SK-N-SH treated with all-trans-retinoic acid at 6 μM for 48 hours (cell line): ENCODE results near the gene CCL27.

ENCODE experiments used
- ATAC-seq: fragments of 200-7000 bp; cut with Tn5 transposase; 3 replicates; pipeline ENCODE4 v1.9.1; 2020; ENCODE audit warnings: mild to moderate bottlenecking, moderate library complexity
- ARNTL ChIP-seq: fragments of 450-650 bp; formaldehyde crosslinking; IDR thresholded peaks from 2 replicates; pipeline ENCODE4 v1.5.0; 2020; ENCODE audit warnings: low read depth, mild to moderate bottlenecking, moderate library complexity, borderline replicate concordance
- BACH2 ChIP-seq: fragments of 250-450 bp; sonication (Bioruptor Pico); IDR thresholded peaks from 2 replicates; pipeline ENCODE4 v1.9.0; 2021; ENCODE audit warnings: mild to moderate bottlenecking, borderline replicate concordance
- ESRRG ChIP-seq: fragments of 250-450 bp; sonication (Bioruptor Pico); IDR thresholded peaks from 2 replicates; pipeline ENCODE4 v1.6.1; 2021; ENCODE audit warnings: mild to moderate bottlenecking
- GLIS3 ChIP-seq: fragments of 250-450 bp; sonication (Bioruptor Pico); IDR thresholded peaks from 2 replicates; pipeline ENCODE4 v1.5.0; 2020; ENCODE audit warnings: mild to moderate bottlenecking, moderate library complexity
- ISL1 ChIP-seq: fragments of 250-450 bp; sonication (Bioruptor Pico); IDR thresholded peaks from 2 replicates; pipeline ENCODE4 v2.1.2; 2022; ENCODE audit warnings: mild to moderate bottlenecking, moderate library complexity
- OSR1 ChIP-seq: fragments of 250-450 bp; sonication (Bioruptor Pico); IDR thresholded peaks from 2 replicates; pipeline ENCODE4 v1.8.0; 2022; ENCODE audit warnings: moderate library complexity, mild to moderate bottlenecking, inconsistent platforms
- PPARA ChIP-seq: fragments of 250-450 bp; sonication (Bioruptor Pico); IDR thresholded peaks from 2 replicates; pipeline ENCODE4 v1.5.0; 2020; ENCODE audit warnings: mild to moderate bottlenecking, borderline replicate concordance
- RARB ChIP-seq: fragments of 250-450 bp; sonication (Bioruptor Pico); IDR thresholded peaks from 2 replicates; pipeline ENCODE4 v1.8.0; 2021; ENCODE audit warnings: mild to moderate bottlenecking, moderate library complexity
- TCF4 ChIP-seq: fragments of 250-450 bp; sonication (Bioruptor Pico); IDR thresholded peaks from 2 replicates; pipeline ENCODE4 v1.8.0; 2021; ENCODE audit warnings: mild to moderate bottlenecking, moderate library complexity, borderline replicate concordance
- TOX ChIP-seq: fragments of 250-450 bp; sonication (Bioruptor Pico); IDR thresholded peaks from 2 replicates; pipeline ENCODE4 v1.8.0; 2021; ENCODE audit warnings: mild to moderate bottlenecking, moderate library complexity, borderline replicate concordance
- ZFP3 ChIP-seq: fragments of 250-450 bp; sonication (Bioruptor Pico); IDR thresholded peaks from 2 replicates; pipeline ENCODE4 v1.5.0; 2020; ENCODE audit warnings: mild to moderate bottlenecking, moderate library complexity
- ZFP30 ChIP-seq: fragments of 450-650 bp; formaldehyde crosslinking; IDR thresholded peaks from 2 replicates; pipeline ENCODE4 v1.5.0; 2022; ENCODE audit warnings: mild to moderate bottlenecking, moderate library complexity
- ZNF565 ChIP-seq: fragments of 450-650 bp; formaldehyde crosslinking; conservative IDR thresholded peaks from 2 replicates; pipeline ENCODE4 v1.5.0; 2020; ENCODE audit warnings: low read depth, mild to moderate bottlenecking, moderate library complexity
- ZNF8 ChIP-seq: fragments of 450-650 bp; formaldehyde crosslinking; IDR thresholded peaks from 2 replicates; pipeline ENCODE4 v1.5.0; 2020; ENCODE audit warnings: mild to moderate bottlenecking, moderate library complexity
- TF ChIP-seq, protein P1 (sequence below): fragments of 250-450 bp; sonication (Bioruptor Pico); IDR thresholded peaks from 2 replicates; pipeline ENCODE4 v1.5.0; 2020; ENCODE audit warnings: mild to moderate bottlenecking, moderate library complexity
- TF ChIP-seq, protein P2 (sequence below): fragments of 250-450 bp; sonication (Bioruptor Pico); IDR thresholded peaks from 2 replicates; pipeline ENCODE4 v1.5.1; 2020; ENCODE audit warnings: low read depth, mild to moderate bottlenecking, moderate library complexity
- TF ChIP-seq, protein P3 (sequence below): fragments of 250-450 bp; sonication (Bioruptor Pico); IDR thresholded peaks from 2 replicates; pipeline ENCODE4 v1.5.1; 2021; ENCODE audit warnings: mild to moderate bottlenecking, moderate library complexity
- TF ChIP-seq, protein P4 (sequence below): fragments of 250-450 bp; sonication (Bioruptor Pico); IDR thresholded peaks from 2 replicates; pipeline ENCODE4 v1.8.0; 2021; ENCODE audit warnings: low read depth, mild to moderate bottlenecking, moderate library complexity, borderline replicate concordance

CCL27 gene

DNA sequence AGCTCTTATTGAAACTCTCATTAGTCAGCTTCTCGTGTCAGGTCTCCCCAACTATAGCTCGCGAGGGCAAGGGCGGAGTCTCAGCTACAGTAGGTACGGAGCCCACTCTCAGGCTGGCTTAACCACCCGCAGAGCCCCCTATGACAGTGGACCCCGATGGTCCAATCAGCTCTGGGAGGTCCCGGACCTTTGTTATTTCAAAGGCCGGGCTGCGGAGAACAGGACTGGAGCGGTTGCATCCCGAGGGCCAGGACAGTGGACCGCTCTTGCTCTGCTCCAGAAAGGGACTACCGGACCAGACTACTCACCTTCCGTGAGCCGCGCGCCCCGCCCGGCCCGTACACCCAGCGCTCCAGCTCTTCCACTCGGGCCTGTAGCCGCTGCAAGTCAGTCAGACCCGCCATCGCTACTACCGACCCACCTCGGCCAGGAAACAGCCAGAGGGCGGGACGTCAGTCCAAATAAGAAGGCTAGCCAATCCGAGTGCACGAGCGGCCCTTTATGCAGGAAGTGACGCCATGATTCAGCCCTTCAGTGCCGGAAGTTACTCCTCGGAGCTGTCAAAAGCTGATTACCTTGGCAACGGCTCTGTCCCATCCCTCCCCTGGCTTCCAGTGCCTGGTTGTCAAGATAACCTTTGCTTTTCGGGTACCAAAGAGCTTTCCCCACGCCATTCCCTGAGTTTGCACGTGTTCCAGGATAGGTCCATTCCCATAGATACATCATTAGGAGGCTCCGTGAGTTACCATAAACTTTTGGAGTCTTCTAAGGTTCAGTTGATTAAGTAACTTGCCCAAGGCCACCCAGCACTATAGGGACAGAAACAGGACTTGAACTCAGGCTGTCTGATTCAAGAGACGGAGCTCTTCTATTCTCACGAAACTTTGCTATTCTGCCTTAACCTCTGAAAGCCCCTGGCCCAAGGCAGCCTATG, 42.1 kb downstream of the CCL27 start, which contains the start of gene DCTN3:
DCTN3 (minus strand) TSS at position 435 of the 934 bp plus-strand sequence; CDS start at position 404, 31 bp downstream.
- ATAC-seq = peak; percentile 100
- TF ChIP-seq, protein P1, sequence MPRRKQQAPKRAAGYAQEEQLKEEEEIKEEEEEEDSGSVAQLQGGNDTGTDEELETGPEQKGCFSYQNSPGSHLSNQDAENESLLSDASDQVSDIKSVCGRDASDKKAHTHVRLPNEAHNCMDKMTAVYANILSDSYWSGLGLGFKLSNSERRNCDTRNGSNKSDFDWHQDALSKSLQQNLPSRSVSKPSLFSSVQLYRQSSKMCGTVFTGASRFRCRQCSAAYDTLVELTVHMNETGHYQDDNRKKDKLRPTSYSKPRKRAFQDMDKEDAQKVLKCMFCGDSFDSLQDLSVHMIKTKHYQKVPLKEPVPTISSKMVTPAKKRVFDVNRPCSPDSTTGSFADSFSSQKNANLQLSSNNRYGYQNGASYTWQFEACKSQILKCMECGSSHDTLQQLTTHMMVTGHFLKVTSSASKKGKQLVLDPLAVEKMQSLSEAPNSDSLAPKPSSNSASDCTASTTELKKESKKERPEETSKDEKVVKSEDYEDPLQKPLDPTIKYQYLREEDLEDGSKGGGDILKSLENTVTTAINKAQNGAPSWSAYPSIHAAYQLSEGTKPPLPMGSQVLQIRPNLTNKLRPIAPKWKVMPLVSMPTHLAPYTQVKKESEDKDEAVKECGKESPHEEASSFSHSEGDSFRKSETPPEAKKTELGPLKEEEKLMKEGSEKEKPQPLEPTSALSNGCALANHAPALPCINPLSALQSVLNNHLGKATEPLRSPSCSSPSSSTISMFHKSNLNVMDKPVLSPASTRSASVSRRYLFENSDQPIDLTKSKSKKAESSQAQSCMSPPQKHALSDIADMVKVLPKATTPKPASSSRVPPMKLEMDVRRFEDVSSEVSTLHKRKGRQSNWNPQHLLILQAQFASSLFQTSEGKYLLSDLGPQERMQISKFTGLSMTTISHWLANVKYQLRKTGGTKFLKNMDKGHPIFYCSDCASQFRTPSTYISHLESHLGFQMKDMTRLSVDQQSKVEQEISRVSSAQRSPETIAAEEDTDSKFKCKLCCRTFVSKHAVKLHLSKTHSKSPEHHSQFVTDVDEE (CRISPR knock-in tag) = no peak
- TF ChIP-seq, protein P2, sequence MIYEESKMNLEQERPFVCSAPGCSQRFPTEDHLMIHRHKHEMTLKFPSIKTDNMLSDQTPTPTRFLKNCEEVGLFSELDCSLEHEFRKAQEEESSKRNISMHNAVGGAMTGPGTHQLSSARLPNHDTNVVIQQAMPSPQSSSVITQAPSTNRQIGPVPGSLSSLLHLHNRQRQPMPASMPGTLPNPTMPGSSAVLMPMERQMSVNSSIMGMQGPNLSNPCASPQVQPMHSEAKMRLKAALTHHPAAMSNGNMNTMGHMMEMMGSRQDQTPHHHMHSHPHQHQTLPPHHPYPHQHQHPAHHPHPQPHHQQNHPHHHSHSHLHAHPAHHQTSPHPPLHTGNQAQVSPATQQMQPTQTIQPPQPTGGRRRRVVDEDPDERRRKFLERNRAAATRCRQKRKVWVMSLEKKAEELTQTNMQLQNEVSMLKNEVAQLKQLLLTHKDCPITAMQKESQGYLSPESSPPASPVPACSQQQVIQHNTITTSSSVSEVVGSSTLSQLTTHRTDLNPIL (CRISPR knock-in tag) = no peak
- TF ChIP-seq TCF4 (CRISPR knock-in tag) = no peak
- TF ChIP-seq GLIS3 (CRISPR knock-in tag) = no peak
- no peak for TF ChIP-seq ZFP3 (CRISPR knock-in tag)

DNA sequence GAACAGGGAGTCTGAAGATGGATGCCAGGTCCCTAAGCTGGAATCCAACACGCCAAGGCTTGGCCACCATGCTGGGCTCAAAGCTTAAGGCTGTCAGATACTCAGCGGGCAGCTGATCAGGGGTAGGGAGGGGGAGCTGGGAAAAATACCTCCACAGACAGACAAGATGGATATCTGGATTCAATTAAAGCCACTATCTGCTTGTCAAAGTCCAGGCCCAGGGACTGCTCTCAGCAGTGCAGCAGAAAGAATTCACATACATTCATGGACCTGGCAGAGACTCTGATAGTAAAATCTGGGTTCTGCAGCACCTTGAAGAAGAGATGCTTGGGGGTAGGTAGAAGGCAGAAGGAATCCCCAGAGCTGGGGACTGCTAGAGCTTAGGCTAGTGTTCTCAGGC, 47.3 kb downstream of the CCL27 start:
- TF ChIP-seq TCF4 (CRISPR knock-in tag) (peak; percentile 72; the same call in 1 of the 2 replicates), GLIS3 (CRISPR knock-in tag) (no peak)
- TF ChIP-seq, protein P1 (CRISPR knock-in tag) = peak; percentile 59; the same call in 1 of the 2 replicates
- no peak for ATAC-seq

DNA sequence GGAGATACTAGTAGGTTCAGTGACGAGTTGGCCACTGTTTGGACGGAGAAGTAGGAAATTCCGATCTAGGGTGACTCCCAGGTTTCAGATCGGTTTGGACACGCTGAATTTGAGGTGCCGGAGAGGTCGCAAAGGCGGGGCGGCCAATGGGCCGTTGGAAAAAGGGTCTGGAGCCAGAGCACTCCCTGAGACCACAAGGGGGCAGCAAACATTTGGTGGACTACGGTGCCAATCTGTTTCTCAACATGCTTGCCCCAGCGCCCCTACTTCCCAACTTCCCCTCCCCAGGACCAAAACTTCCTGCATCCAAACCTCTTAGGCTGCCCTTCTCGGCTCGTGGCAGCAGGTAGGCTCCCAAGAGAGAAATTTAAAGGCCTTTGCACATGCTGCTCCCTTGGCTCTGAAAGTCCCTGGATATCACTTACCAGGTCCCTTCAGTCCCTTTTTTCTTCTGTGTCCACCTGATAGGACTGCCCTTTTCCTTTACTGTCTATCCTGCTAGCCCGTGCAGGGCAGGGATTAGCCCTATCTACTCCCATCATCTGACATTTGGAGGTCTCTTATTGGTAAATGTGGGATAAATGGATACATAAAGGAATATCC, 49.6 kb downstream of the CCL27 start:
- TF ChIP-seq GLIS3 (CRISPR knock-in tag) (no peak), ZNF565 (CRISPR knock-in tag) (no peak), RARB (CRISPR knock-in tag) (no peak), TOX (no peak), TCF4 (CRISPR knock-in tag) (no peak), PPARA (CRISPR knock-in tag) (no peak), BACH2 (CRISPR knock-in tag) (no peak), ESRRG (no peak), ARNTL (CRISPR knock-in tag) (no peak), ISL1 (CRISPR knock-in tag) (no peak), ZNF8 (no peak), OSR1 (CRISPR knock-in tag) (no peak), ZFP30 (CRISPR knock-in tag) (no peak)
- TF ChIP-seq, protein P3, sequence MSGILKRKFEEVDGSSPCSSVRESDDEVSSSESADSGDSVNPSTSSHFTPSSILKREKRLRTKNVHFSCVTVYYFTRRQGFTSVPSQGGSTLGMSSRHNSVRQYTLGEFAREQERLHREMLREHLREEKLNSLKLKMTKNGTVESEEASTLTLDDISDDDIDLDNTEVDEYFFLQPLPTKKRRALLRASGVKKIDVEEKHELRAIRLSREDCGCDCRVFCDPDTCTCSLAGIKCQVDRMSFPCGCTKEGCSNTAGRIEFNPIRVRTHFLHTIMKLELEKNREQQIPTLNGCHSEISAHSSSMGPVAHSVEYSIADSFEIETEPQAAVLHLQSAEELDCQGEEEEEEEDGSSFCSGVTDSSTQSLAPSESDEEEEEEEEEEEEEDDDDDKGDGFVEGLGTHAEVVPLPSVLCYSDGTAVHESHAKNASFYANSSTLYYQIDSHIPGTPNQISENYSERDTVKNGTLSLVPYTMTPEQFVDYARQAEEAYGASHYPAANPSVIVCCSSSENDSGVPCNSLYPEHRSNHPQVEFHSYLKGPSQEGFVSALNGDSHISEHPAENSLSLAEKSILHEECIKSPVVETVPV (CRISPR knock-in tag) = no peak
- TF ChIP-seq, protein P4, sequence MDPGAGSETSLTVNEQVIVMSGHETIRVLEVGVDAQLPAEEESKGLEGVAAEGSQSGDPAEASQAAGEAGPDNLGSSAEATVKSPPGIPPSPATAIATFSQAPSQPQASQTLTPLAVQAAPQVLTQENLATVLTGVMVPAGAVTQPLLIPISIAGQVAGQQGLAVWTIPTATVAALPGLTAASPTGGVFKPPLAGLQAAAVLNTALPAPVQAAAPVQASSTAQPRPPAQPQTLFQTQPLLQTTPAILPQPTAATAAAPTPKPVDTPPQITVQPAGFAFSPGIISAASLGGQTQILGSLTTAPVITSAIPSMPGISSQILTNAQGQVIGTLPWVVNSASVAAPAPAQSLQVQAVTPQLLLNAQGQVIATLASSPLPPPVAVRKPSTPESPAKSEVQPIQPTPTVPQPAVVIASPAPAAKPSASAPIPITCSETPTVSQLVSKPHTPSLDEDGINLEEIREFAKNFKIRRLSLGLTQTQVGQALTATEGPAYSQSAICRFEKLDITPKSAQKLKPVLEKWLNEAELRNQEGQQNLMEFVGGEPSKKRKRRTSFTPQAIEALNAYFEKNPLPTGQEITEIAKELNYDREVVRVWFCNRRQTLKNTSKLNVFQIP (CRISPR knock-in tag) = no peak
- TF ChIP-seq, protein P1 (CRISPR knock-in tag) = no peak
- peak; percentile 84 for ATAC-seq
